ENCODE measurements around the gene UBL4B. TPM values are rescaled to one million over a fixed set of nuclear protein-coding genes. Genes with fewer than 3 reads are reported as not detected.

UBL4B gene
- total and polyA plus RNA-seq, 2 donors (not counting 3 experiments of a cell fraction or from before 2014, with no cell fraction given) = not detected

- FAIRE-seq (no peak), DNase-seq (ENCODE audit: low read depth, low spot score) (no peak)
- Histone ChIP-seq H3K27me3 (ENCODE audit: control insufficient read depth in 2 of 2, insufficient read depth in 2 of 2, low read length in 2 of 2) (peaks cover 55 to 57% of the 10 kb centered on the region in 2 experiments), H4K20me1 (replicated peaks; ENCODE audit: control insufficient read depth, extremely low read depth, insufficient read depth, low read length) (no peaks in the 10 kb centered on the region), H3K79me2 (ENCODE audit: control insufficient read depth, insufficient read depth, low read length) (no peaks in the 10 kb centered on the region), H2AFZ (ENCODE audit: low read depth, low read length) (no peak overlapping the region), H3K4me3 (replicated peaks in 1 of 3; ENCODE audit: insufficient read depth in 1 of 3, low read depth in 1 of 3, low read length in 3 of 3) (no peak overlapping the region), H3K27ac (ENCODE audit: insufficient read depth, low read depth, low read length) (no peak overlapping the region), H3K4me2 (ENCODE audit: insufficient read depth, low read length) (no peak overlapping the region), H3K9me3 (replicated peaks; ENCODE audit: control insufficient read depth, insufficient read depth, low read length) (no peaks in the 10 kb centered on the region), H3K4me1 (ENCODE audit: control insufficient read depth, extremely low read depth, insufficient read depth, low read length) (peaks cover 6% of the 10 kb centered on the region), H3K36me3 (ENCODE audit: control insufficient read depth in 2 of 2, extremely low read depth in 1 of 2, insufficient read depth in 2 of 2, low read length in 2 of 2) (no peaks in the 10 kb centered on the region), H3K9ac (replicated peaks; ENCODE audit: extremely low read depth, insufficient read depth, low read length) (no peak overlapping the region), H3K9me1 (replicated peaks; ENCODE audit: control insufficient read depth, extremely low read depth, insufficient read depth, low read length) (no peaks in the 10 kb centered on the region)
- ChIA-PET CTCF (interaction anchor here (0.9 to 8.3 kb wide), 3 partner anchors 16 to 409 kb away, joined by 3 to 272 read pairs (median 6); no protein-coding TSS in a partner anchor), POLR2A (no interaction called here)
- dilution Hi-C loops (cut with MboI; ENCODE audit: extremely low pct_ligation_motif_present, low sequenced_read_pairs) (no loop called here), intact Hi-C loops (cut with micrococcal nuclease) (no loop called here)
- BruUV-seq (replicated peaks) = no TSS peak
- TF ChIP-seq MYC (IDR thresholded peaks at IDR 0.05; ENCODE audit: low read depth, low read length) = no peak
- TF ChIP-seq FOS (IDR thresholded peaks at IDR 0.05; ENCODE audit: borderline replicate concordance, insufficient read depth, low read length) = no peak
- no peak for TF ChIP-seq EZH2 (IDR thresholded peaks at IDR 0.05; ENCODE audit: borderline replicate concordance, low read depth, low read length, severe bottlenecking)
- no peak for TF ChIP-seq MAX (IDR thresholded peaks at IDR 0.05; ENCODE audit: insufficient read depth, insufficient read length)
- TF ChIP-seq GATA2 (IDR thresholded peaks at IDR 0.05; ENCODE audit: insufficient read depth, insufficient read length, low read depth, low read length) = no peak
- TF ChIP-seq CTCF (IDR thresholded peaks at IDR 0.05; ENCODE audit: extremely low read depth in 1 of 2, insufficient read depth in 1 of 2, low read depth in 1 of 2, low read length in 2 of 2) = no peak
- TF ChIP-seq JUN (IDR thresholded peaks at IDR 0.05; ENCODE audit: borderline replicate concordance, insufficient read depth, insufficient read length, low read depth) = no peak
- no peak for TF ChIP-seq POLR2AphosphoS5 (IDR thresholded peaks at IDR 0.05; ENCODE audit: insufficient read depth, low read depth, low read length)
- TF ChIP-seq POLR2A (IDR thresholded peaks at IDR 0.05; ENCODE audit: low read depth, low read length) = no peak
Measured at GRCh38 chr1:110086961-110087360, 25.3 kb upstream of the UBL4B start.

Measured in endothelial cell of umbilical vein (primary cell).